ENCODE data around the gene AP3M1. TPM values are rescaled to one million over a fixed set of nuclear protein-coding genes. Genes with fewer than 3 reads are reported as not detected.

The AP3M1 gene
- total RNA-seq, 6 experiments from 2014 or later: 41.4 to 51.5 (median 47.0) TPM

- H3K4me3 Mint-ChIP-seq: no peak overlapping the region
- H3K27ac Mint-ChIP-seq: no peak overlapping the region
- DNase-seq: no peak
- peaks cover 15% of the 10 kb centered on the region for H3K4me1 Mint-ChIP-seq (ENCODE audit: low read depth)
- no peaks in the 10 kb centered on the region; the same call in 1 of the 2 replicates for H3K27me3 Mint-ChIP-seq (ENCODE audit: insufficient read depth)
- no peaks in the 10 kb centered on the region for H3K9me3 Mint-ChIP-seq
- H3K36me3 Mint-ChIP-seq (ENCODE audit: low read depth): no peaks in the 10 kb centered on the region
- no peak for TF ChIP-seq CTCF (IDR thresholded peaks at IDR 0.05)
These were observed 21.0 kb upstream of the AP3M1 start for GRCh38 chr10:74171625-74172024.

GRCh38 chr10:74167443-74167842 lies 16.8 kb upstream of the AP3M1 start:
- DNase-seq: no peak
- H3K9me3 Mint-ChIP-seq: no peaks in the 10 kb centered on the region
- no peak overlapping the region for H3K4me3 Mint-ChIP-seq
- peaks cover 3% of the 10 kb centered on the region; the same call in 1 of the 2 replicates for H3K27me3 Mint-ChIP-seq (ENCODE audit: insufficient read depth)
- no peak for TF ChIP-seq CTCF (IDR thresholded peaks at IDR 0.05)
- H3K4me1 Mint-ChIP-seq (ENCODE audit: low read depth): peaks cover 36% of the 10 kb centered on the region
- H3K27ac Mint-ChIP-seq: no peak overlapping the region
- H3K36me3 Mint-ChIP-seq (ENCODE audit: low read depth): 0 out of 2 replicates have a peak, but pooled peaks cover 4% of the 10 kb centered on the region

DNA sequence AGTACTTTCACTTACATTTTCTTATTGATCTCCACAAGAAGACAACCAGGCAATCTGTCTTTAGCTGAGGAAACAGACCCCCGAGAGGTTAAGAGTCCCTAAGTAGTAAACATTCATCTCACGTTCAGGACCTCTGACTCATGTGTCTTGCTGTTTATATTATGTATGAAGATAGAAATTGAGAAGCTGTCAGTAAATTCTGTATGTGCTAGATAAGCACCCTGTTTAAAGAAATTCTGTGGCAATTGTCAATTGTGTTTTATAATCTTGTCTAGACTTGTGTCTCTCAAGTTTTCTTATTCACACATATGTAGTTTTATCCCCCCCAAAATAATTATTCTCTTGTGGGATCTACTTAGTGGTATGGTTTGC lies 14.9 kb upstream of the AP3M1 start:
- H3K27ac Mint-ChIP-seq: no peak overlapping the region; the same call in 1 of the 2 replicates
- peaks cover 7% of the 10 kb centered on the region for H3K27me3 Mint-ChIP-seq (ENCODE audit: insufficient read depth)
- no peak for TF ChIP-seq CTCF (IDR thresholded peaks at IDR 0.05)

DNA sequence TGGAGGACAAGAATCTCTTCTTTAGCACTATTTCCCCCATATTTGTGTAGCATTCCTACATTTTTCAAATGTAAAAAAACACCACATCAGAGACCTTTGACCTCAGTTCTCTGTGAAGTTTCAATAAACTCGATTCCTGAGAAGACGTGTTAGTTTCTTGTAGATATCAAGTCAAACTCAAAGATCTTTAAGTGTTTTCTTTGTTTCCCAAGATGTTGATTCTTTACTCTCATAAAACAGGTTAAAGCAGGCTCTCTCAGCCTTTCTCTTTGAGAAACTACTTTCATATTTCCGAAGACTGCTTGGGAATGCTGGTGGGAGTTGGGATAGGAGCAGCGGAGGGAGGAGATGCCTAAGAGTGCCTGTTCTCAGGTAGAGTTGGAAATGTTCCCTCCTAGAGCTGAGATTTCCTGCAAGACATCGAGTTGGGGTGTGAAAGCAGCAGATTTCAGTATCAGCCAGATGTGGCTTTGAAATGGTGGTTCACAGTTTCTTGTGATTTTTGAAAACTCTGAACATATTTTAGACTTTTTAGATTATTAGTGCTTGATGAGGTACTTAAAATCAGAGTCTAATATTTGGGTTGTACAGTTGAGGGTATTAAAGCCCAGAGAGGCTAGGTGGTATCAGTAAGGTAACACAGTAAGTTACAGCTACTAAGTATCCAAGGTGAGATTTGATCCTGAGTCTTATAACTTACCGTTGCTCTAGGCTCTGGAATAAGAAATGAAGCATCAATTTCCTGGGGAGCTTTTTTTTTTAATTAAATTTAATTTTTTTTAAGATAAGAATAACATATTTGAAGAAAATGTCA lies 14.3 kb upstream of the AP3M1 start:
- Mint-ChIP-seq H3K4me3 (peak overlapping the region; percentile 79), H3K9me3 (no peaks in the 10 kb centered on the region)
- peak; percentile 54 for DNase-seq

More for the DNA sequence above, 14.9 kb upstream of the AP3M1 start:
- Mint-ChIP-seq H3K9me3 (no peaks in the 10 kb centered on the region), H3K36me3 (ENCODE audit: low read depth) (0 out of 2 replicates have a peak, but pooled peaks cover 4% of the 10 kb centered on the region), H3K4me1 (ENCODE audit: low read depth) (peaks cover 30% of the 10 kb centered on the region), H3K4me3 (peak overlapping the region; percentile 22; the same call in 1 of the 2 replicates)
- DNase-seq: no peak

More for the DNA sequence above, 14.3 kb upstream of the AP3M1 start:
- Mint-ChIP-seq H3K36me3 (ENCODE audit: low read depth) (0 out of 2 replicates have a peak, but pooled peaks cover 4% of the 10 kb centered on the region), H3K27ac (peak overlapping the region; percentile 90), H3K4me1 (ENCODE audit: low read depth) (peaks cover 30% of the 10 kb centered on the region), H3K27me3 (ENCODE audit: insufficient read depth) (peaks cover 8% of the 10 kb centered on the region)
- TF ChIP-seq CTCF (IDR thresholded peaks at IDR 0.05): no peak

All from HFFc6 (cell line).